Upper lobe of right lung (tissue), 1 donor: ENCODE measurements around the gene TTBK1. TPM values are rescaled to one million over a fixed set of nuclear protein-coding genes. Genes with fewer than 3 reads are reported as not detected.

ENCODE experiments used
- ATAC-seq: fragments of 200-7000 bp; cut with Tn5 transposase; one replicate; pipeline ENCODE4 v1.9.1; 2020; ENCODE audit warnings: mild to moderate bottlenecking, moderate library complexity
- DNase-seq: peaks from one replicate; pipeline ENCODE4 v3.0.0-alpha.2; 2020
- H3K27ac ChIP-seq: fragments of 200-600 bp; one replicate; pipeline ENCODE4 v1.8.0; 2022
- H3K27me3 ChIP-seq: fragments of 200-600 bp; one replicate; pipeline ENCODE4 v1.8.0; 2022; ENCODE audit warnings: mild to moderate bottlenecking
- H3K36me3 ChIP-seq: fragments of 200-600 bp; one replicate; pipeline ENCODE4 v1.8.0; 2022
- H3K4me1 ChIP-seq: fragments of 200-600 bp; one replicate; pipeline ENCODE4 v1.8.0; 2022
- H3K4me3 ChIP-seq: fragments of 200-600 bp; one replicate; pipeline ENCODE4 v1.8.0; 2022; ENCODE audit warnings: mild to moderate bottlenecking
- H3K9me3 ChIP-seq: fragments of 200-600 bp; one replicate; pipeline ENCODE4 v1.8.0; 2022
- intact Hi-C: fragments of 100-400 bp; cut with DNase I; formaldehyde crosslinking; loops from one replicate; pipeline ENCODE4 v1.11.0; 2022
- total RNA-seq: library from RNA; stranded (reverse); fragmentation: NEBNext Ultra II Directional; extraction: Animal tissue kit (Norgen Biotek cat#: 25700); gene quantifications from one replicate; pipeline ENCODE4 v1.2.1, GENCODE V29; 2021
- TF ChIP-seq, protein P1 (sequence below): fragments of 200-600 bp; IDR thresholded peaks from one replicate; pipeline ENCODE4 v1.8.0; 2022; ENCODE audit warnings: antibody characterized with exemption
- donor health status: DM: no; HTN: yes; CAD: no; lungs with severe emphysema.

TTBK1 gene
- total RNA-seq, 1 donor from 2014 or later = 0.17 TPM

DNA sequence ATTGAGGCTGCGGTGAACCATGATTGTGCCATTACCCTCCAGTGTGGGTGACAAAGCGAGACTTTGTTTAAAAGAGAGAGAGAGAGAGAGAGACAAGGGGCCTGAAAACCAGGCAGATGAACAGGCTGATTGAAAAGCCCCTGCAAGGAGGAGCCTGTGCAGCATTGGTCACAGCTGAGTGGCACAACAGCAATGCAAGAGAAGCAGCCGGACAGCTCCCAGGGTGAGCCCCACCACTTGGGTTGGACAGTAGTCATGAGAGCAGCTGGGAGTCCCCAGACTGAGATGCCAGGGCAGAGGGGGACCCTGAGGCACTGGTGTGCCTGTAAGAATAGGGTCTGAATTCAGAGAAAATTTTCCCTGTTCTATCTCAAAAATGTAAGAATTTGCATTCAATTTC lies 24.2 kb upstream of the TTBK1 start:
- Histone ChIP-seq H3K4me1 (no peaks in the 10 kb centered on the region), H3K27ac (no peak overlapping the region), H3K9me3 (no peaks in the 10 kb centered on the region), H3K27me3 (no peaks in the 10 kb centered on the region), H3K36me3 (peaks cover 61% of the 10 kb centered on the region), H3K4me3 (no peak overlapping the region)
- TF ChIP-seq, protein P1, sequence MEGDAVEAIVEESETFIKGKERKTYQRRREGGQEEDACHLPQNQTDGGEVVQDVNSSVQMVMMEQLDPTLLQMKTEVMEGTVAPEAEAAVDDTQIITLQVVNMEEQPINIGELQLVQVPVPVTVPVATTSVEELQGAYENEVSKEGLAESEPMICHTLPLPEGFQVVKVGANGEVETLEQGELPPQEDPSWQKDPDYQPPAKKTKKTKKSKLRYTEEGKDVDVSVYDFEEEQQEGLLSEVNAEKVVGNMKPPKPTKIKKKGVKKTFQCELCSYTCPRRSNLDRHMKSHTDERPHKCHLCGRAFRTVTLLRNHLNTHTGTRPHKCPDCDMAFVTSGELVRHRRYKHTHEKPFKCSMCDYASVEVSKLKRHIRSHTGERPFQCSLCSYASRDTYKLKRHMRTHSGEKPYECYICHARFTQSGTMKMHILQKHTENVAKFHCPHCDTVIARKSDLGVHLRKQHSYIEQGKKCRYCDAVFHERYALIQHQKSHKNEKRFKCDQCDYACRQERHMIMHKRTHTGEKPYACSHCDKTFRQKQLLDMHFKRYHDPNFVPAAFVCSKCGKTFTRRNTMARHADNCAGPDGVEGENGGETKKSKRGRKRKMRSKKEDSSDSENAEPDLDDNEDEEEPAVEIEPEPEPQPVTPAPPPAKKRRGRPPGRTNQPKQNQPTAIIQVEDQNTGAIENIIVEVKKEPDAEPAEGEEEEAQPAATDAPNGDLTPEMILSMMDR = no peak
- DNase-seq (no peak), ATAC-seq (no peak)
- intact Hi-C loops = no loop called here

- intact Hi-C loops = no loop called here
- Histone ChIP-seq H3K27me3 (no peaks in the 10 kb centered on the region), H3K9me3 (no peaks in the 10 kb centered on the region), H3K4me1 (peaks cover 5% of the 10 kb centered on the region), H3K36me3 (peaks cover 61% of the 10 kb centered on the region), H3K27ac (no peak overlapping the region), H3K4me3 (no peak overlapping the region)
- ATAC-seq (no peak), DNase-seq (no peak)
- TF ChIP-seq, protein P1 = no peak
These were observed 23.5 kb upstream of the TTBK1 start for GRCh38 chr6:43219814-43220213.

DNA sequence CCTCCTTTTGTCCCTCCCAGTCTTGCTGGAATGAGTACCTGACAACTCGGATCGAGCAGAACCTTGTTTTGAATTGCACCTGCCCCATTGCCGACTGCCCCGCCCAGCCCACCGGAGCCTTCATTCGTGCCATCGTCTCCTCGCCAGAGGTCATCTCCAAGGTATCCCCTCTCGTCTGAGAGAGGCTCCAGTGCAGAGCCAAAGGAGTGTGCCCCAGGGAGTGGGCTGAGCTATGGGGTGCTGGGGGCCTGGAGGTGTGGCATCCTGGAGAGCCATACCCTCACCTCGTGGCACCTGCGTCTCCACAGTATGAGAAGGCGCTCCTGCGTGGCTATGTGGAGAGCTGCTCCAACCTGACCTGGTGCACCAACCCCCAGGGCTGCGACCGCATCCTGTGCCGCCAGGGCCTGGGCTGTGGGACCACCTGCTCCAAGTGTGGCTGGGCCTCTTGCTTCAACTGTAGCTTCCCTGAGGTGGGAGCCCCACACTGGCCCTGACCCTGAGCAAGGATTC lies 22.8 kb upstream of the TTBK1 start:
- Histone ChIP-seq H3K4me1 (peaks cover 7% of the 10 kb centered on the region), H3K27ac (no peak overlapping the region), H3K36me3 (peaks cover 54% of the 10 kb centered on the region), H3K4me3 (no peak overlapping the region), H3K27me3 (no peaks in the 10 kb centered on the region), H3K9me3 (no peaks in the 10 kb centered on the region)
- ATAC-seq = no peak
- TF ChIP-seq, protein P1 = no peak
- intact Hi-C loops = no loop called here
- DNase-seq = peak; percentile 50

DNA sequence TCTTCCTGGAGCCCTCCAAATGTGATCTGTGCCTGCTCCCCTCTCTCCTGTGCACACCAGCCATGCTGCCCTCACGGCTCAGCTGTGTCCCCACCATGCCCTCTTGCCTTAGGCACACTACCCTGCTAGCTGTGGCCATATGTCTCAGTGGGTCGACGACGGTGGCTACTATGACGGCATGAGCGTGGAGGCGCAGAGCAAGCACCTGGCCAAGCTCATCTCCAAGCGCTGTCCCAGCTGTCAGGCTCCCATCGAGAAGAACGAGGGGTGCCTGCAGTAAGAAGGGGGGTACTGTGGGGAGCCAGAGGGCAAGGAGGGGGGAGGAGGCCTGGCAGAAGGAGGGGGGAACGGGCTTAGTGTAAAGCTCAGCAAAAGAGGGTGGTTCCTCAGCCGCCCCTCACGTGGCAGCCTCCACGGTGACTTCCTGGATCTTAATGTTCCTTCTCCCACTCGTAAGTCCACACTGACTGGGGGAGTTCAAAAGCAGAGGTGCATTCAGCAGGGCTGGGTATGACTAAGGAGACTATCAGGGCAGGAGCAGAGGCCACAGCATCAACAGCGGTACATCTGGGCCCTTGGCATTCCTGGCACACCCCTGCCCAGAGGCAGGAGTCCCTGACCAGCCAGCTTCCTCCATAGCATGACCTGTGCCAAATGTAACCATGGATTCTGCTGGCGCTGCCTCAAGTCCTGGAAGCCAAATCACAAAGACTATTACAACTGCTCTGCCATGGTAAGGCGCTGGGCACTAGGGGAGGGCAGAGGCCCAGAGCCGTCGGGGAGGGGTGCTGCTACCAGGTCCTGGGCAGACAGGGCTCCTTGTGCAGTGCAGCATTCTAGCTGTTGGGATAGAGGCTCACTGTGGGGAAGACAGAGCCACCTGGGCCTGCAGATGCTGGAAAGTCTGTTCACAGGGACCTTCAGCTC lies 22.0 kb upstream of the TTBK1 start:
- no peak overlapping the region for H3K27ac ChIP-seq
- H3K36me3 ChIP-seq = peaks cover 46% of the 10 kb centered on the region
- no peaks in the 10 kb centered on the region for H3K9me3 ChIP-seq
- TF ChIP-seq, protein P1 = no peak
- no peaks in the 10 kb centered on the region for H3K27me3 ChIP-seq
- peak; percentile 34 for DNase-seq
- H3K4me1 ChIP-seq = peaks cover 7% of the 10 kb centered on the region
- no peak for ATAC-seq
- intact Hi-C loops = no loop called here
- H3K4me3 ChIP-seq = no peak overlapping the region

GRCh38 chr6:43222418-43223059 lies 20.7 kb upstream of the TTBK1 start:
- DNase-seq (no peak), ATAC-seq (no peak)
- Histone ChIP-seq H3K4me1 (peaks cover 7% of the 10 kb centered on the region), H3K27ac (no peak overlapping the region), H3K9me3 (no peaks in the 10 kb centered on the region), H3K4me3 (no peak overlapping the region), H3K36me3 (peaks cover 33% of the 10 kb centered on the region), H3K27me3 (no peaks in the 10 kb centered on the region)
- TF ChIP-seq, protein P1 = no peak
- intact Hi-C loops = no loop called here
